Measurements from ENCODE around the gene FASTKD1.

Gene FASTKD1

DNA sequence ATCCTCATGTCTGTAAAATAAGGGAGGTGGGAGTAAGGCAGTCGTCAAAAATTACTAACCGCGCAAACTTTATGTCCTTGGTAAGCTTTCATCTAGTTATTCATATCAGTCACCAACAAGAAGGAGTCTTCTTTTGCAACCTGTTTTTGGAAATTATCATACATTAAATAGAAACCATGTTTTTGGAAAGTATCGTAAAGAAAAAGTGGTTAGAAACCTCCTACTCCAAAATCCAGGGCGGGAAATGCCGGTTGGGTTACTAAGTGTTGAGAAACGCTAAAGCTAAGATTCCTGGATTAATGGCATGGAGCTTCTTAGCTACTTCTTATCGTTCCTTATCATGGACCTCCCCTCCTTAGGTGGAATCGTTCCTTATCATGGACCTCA, 93.6 kb downstream of the FASTKD1 start:
- no peak overlapping the region for H3K27ac ChIP-seq (ENCODE audit: low read depth, low read length, severe bottlenecking)
- WGBS, 2 experiments (ENCODE audit: insufficient coverage in 2 of 2) = 54 to 68% methylated on average over 2 to 3 of the region's 9 CpGs
- no peaks in the 10 kb centered on the region for H3K36me3 ChIP-seq (ENCODE audit: control insufficient read depth, insufficient read depth, low read length)
- no peaks in the 10 kb centered on the region for H3K4me1 ChIP-seq (ENCODE audit: control insufficient read depth, insufficient read depth, low read length, poor library complexity, severe bottlenecking)
- H3K9me3 ChIP-seq (ENCODE audit: control insufficient read depth, low read length) = no peaks in the 10 kb centered on the region
- peak overlapping the region; percentile 61 for H3K4me3 ChIP-seq (ENCODE audit: extremely low read depth, insufficient read depth, low read length, poor library complexity, severe bottlenecking)
